Progenitor cell of endocrine pancreas (in vitro differentiated cells): ENCODE measurements around the gene TMC1. TPM values are rescaled to one million over a fixed set of nuclear protein-coding genes. Genes with fewer than 3 reads are reported as not detected.
A peak's percentile ranks its signal among the peaks of the same experiment; 100 is the strongest.
"Not testable (repeated sequence)": the region's sequence is repeated elsewhere in the genome, so short reads cannot be mapped to it uniquely, and the experiment has no call there.

Experiments
- DNase-seq: peaks from one replicate; pipeline ENCODE4 v3.0.0; 2021; ENCODE audit warnings: low spot score; ENCODE audit not compliant: unreplicated experiment
- H3K27ac Mint-ChIP-seq: 2 replicates; pipeline ENCODE4 v1.8.0; 2021; ENCODE audit warnings: mild to moderate bottlenecking, moderate library complexity, mixed read lengths
- H3K27me3 Mint-ChIP-seq: 2 replicates; pipeline ENCODE4 v1.8.0; 2021; ENCODE audit warnings: mixed read lengths
- H3K36me3 Mint-ChIP-seq: 2 replicates; pipeline ENCODE4 v1.8.0; 2022; ENCODE audit warnings: mixed read lengths; ENCODE audit not compliant: insufficient read depth
- H3K4me1 Mint-ChIP-seq: 2 replicates; pipeline ENCODE4 v1.8.0; 2021; ENCODE audit warnings: low read depth, mixed read lengths
- H3K4me3 Mint-ChIP-seq: 2 replicates; pipeline ENCODE4 v1.8.0; 2021; ENCODE audit warnings: low read depth, mild to moderate bottlenecking, moderate library complexity, mixed read lengths
- H3K9me3 Mint-ChIP-seq: 2 replicates; pipeline ENCODE4 v1.8.0; 2021; ENCODE audit warnings: low read depth, mixed read lengths
- CTCF ChIP-seq: fragments of 200-600 bp; sonication (generic); IDR thresholded peaks from one replicate; pipeline ENCODE4 v1.5.0; 2021; ENCODE audit warnings: antibody characterized with exemption, mild to moderate bottlenecking; ENCODE audit not compliant: unreplicated experiment
- total RNA-seq: library from RNA; stranded (reverse); gene quantifications from 2 replicates; pipeline ENCODE4 v1.2.1, GENCODE V29; 2021

The TMC1 gene
- total RNA-seq, 1 donor from 2014 or later: not detected

- Mint-ChIP-seq H3K27ac (no peak overlapping the region), H3K4me1 (peaks cover 4% of the 10 kb centered on the region), H3K36me3 (no peaks in the 10 kb centered on the region)
Observed at GRCh38 chr9:72856972-72857623, 335.7 kb downstream of the TMC1 start.

GRCh38 chr9:72857624-72857996 lies 336.2 kb downstream of the TMC1 start:
- DNase-seq: no peak
- H3K27ac Mint-ChIP-seq: no peak overlapping the region
- H3K36me3 Mint-ChIP-seq: no peaks in the 10 kb centered on the region
- TF ChIP-seq CTCF: no peak
- H3K27me3 Mint-ChIP-seq: peaks cover 2% of the 10 kb centered on the region
- no peaks in the 10 kb centered on the region for H3K9me3 Mint-ChIP-seq
- H3K4me3 Mint-ChIP-seq: no peak overlapping the region
- H3K4me1 Mint-ChIP-seq: peaks cover 4% of the 10 kb centered on the region

More at GRCh38 chr9:72856972-72857623, 335.7 kb downstream of the TMC1 start:
- Mint-ChIP-seq H3K4me3 (no peak overlapping the region), H3K9me3 (no peaks in the 10 kb centered on the region), H3K27me3 (no peaks in the 10 kb centered on the region)
- TF ChIP-seq CTCF: peak; percentile 68
- DNase-seq: no peak

- H3K9me3 Mint-ChIP-seq: no peaks in the 10 kb centered on the region
- H3K4me1 Mint-ChIP-seq: peaks cover 4% of the 10 kb centered on the region
- DNase-seq: no peak
Observed at GRCh38 chr9:72858089-72858912, 336.9 kb downstream of the TMC1 start.

GRCh38 chr9:72862788-72863187 lies 341.4 kb downstream of the TMC1 start:
- not testable (repeated sequence) for DNase-seq, H3K4me1 Mint-ChIP-seq, H3K36me3 Mint-ChIP-seq, H3K4me3 Mint-ChIP-seq, H3K9me3 Mint-ChIP-seq
- Mint-ChIP-seq H3K27ac (peak overlapping the region; percentile 52), H3K27me3 (peaks cover 13% of the 10 kb centered on the region)

More at GRCh38 chr9:72858089-72858912, 336.9 kb downstream of the TMC1 start:
- Mint-ChIP-seq H3K27ac (peak overlapping the region; percentile 59), H3K27me3 (peaks cover 8% of the 10 kb centered on the region), H3K36me3 (no peaks in the 10 kb centered on the region), H3K4me3 (no peak overlapping the region)
- no peak for TF ChIP-seq CTCF

- peaks cover 12% of the 10 kb centered on the region for H3K9me3 Mint-ChIP-seq
- H3K4me1 Mint-ChIP-seq: peaks cover 2% of the 10 kb centered on the region
- H3K27me3 Mint-ChIP-seq: peaks cover 13% of the 10 kb centered on the region
Observed at GRCh38 chr9:72863456-72864094, 342.2 kb downstream of the TMC1 start.

More at GRCh38 chr9:72863456-72864094, 342.2 kb downstream of the TMC1 start:
- no peak overlapping the region for H3K4me3 Mint-ChIP-seq
- peaks cover 1% of the 10 kb centered on the region for H3K36me3 Mint-ChIP-seq
- no peak for DNase-seq
- no peak for TF ChIP-seq CTCF
- H3K27ac Mint-ChIP-seq: no peak overlapping the region
